ENCODE results near the gene IRF2. TPM values are rescaled to one million over a fixed set of nuclear protein-coding genes. Genes with fewer than 3 reads are reported as not detected.

IRF2 gene
- total RNA-seq, 1 donor from 2014 or later, result 20.5 TPM

- no peak for DNase-seq (ENCODE audit: low read depth, low spot score)
Observed at GRCh38 chr4:184475096-184475461, 729 bp upstream of the IRF2 start.

GRCh38 chr4:184473499-184474262 lies 669 bp downstream of the IRF2 start:
- DNase-seq (ENCODE audit: low read depth, low spot score), result no peak

GRCh38 chr4:184472614-184473498 lies 1.5 kb downstream of the IRF2 start:
- no peak for DNase-seq (ENCODE audit: low read depth, low spot score)

GRCh38 chr4:184471881-184472613 lies 2.3 kb downstream of the IRF2 start:
- DNase-seq (ENCODE audit: low read depth, low spot score), result no peak

- no peak for DNase-seq (ENCODE audit: low read depth, low spot score)
Observed at GRCh38 chr4:184470785-184471110, 3.6 kb downstream of the IRF2 start.

- no peak for DNase-seq (ENCODE audit: low read depth, low spot score)
Observed at GRCh38 chr4:184466634-184467033, 7.7 kb downstream of the IRF2 start.

GRCh38 chr4:184464759-184465454 lies 9.4 kb downstream of the IRF2 start:
- DNase-seq (ENCODE audit: low read depth, low spot score), result no peak

GRCh38 chr4:184463856-184464255 lies 10.5 kb downstream of the IRF2 start:
- no peak for DNase-seq (ENCODE audit: low read depth, low spot score)

- no peak for DNase-seq (ENCODE audit: low read depth, low spot score)
Observed at GRCh38 chr4:184463158-184463557, 11.2 kb downstream of the IRF2 start.

GRCh38 chr4:184462724-184463123 lies 11.6 kb downstream of the IRF2 start:
- DNase-seq (ENCODE audit: low read depth, low spot score), result no peak

- no peak for DNase-seq (ENCODE audit: low read depth, low spot score)
Observed at GRCh38 chr4:184461711-184462441, 12.5 kb downstream of the IRF2 start.

GRCh38 chr4:184460499-184461285 lies 13.7 kb downstream of the IRF2 start:
- no peak for DNase-seq (ENCODE audit: low read depth, low spot score)

- no peak for DNase-seq (ENCODE audit: low read depth, low spot score)
Observed at GRCh38 chr4:184459413-184459812, 14.9 kb downstream of the IRF2 start.

GRCh38 chr4:184457535-184458249 lies 16.7 kb downstream of the IRF2 start:
- DNase-seq (ENCODE audit: low read depth, low spot score), result no peak

- no peak for DNase-seq (ENCODE audit: low read depth, low spot score)
Observed at GRCh38 chr4:184456337-184456736, 18.0 kb downstream of the IRF2 start.

- no peak for DNase-seq (ENCODE audit: low read depth, low spot score)
Observed at GRCh38 chr4:184455299-184455698, 19.1 kb downstream of the IRF2 start.

GRCh38 chr4:184453365-184454160 lies 20.8 kb downstream of the IRF2 start:
- peak; percentile 60 for DNase-seq (ENCODE audit: low read depth, low spot score)

GRCh38 chr4:184452740-184453139 lies 21.6 kb downstream of the IRF2 start:
- no peak for DNase-seq (ENCODE audit: low read depth, low spot score)

- no peak for DNase-seq (ENCODE audit: low read depth, low spot score)
Observed at GRCh38 chr4:184451726-184452125, 22.6 kb downstream of the IRF2 start.
